Lower leg skin (tissue), 3 donors: ENCODE measurements around the gene GSN.

Experiments
- POLR2A ChIP-seq, 2 donors: fragments of 450-650 bp; IDR thresholded peaks; one replicate each; pipeline ENCODE4 v1.6.1; 2016 to 2017; ENCODE audit warnings: antibody characterized with exemption in 2 of 2, mild to moderate bottlenecking in 1 of 2, moderate library complexity in 1 of 2
- TF ChIP-seq, protein P1 (sequence below), 3 donors: fragments of 450-650 bp; IDR thresholded peaks; one replicate each; pipeline ENCODE4 v1.5.1; 2016; ENCODE audit warnings: antibody characterized with exemption in 3 of 3, mild to moderate bottlenecking in 3 of 3, moderate library complexity in 2 of 3

DNA sequence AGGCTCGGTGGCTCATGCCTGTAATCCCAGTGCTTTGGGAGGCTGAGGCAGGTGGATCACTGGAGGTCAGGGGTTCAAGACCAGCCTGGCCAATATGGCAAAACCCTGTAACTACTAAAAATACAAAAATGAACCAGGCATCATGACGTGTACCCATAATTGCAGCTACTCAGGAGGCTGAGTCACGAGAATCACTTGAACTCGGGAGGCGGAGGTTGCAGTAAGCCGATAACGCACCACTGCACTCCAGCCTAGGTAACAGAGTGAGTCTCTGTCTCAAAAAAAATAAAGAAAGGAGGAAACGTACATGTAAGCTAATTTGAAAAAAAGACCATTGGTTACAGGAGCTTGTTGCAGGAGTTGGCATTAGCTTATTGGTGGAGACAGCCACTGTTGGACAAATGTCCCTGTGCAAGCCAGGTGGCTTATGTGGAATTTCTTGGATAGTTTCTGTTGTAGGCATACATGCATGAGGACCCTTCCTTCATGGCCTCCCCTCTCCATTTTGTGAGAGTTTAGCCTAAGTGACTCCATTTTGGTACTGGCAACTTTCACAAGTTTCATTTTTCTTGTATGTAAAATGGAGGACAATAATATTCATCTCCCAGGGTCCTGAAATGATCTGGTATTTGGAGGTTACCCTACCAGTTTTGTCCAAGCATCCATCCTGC lies 49.5 kb upstream of the GSN start:
- TF ChIP-seq, protein P1, sequence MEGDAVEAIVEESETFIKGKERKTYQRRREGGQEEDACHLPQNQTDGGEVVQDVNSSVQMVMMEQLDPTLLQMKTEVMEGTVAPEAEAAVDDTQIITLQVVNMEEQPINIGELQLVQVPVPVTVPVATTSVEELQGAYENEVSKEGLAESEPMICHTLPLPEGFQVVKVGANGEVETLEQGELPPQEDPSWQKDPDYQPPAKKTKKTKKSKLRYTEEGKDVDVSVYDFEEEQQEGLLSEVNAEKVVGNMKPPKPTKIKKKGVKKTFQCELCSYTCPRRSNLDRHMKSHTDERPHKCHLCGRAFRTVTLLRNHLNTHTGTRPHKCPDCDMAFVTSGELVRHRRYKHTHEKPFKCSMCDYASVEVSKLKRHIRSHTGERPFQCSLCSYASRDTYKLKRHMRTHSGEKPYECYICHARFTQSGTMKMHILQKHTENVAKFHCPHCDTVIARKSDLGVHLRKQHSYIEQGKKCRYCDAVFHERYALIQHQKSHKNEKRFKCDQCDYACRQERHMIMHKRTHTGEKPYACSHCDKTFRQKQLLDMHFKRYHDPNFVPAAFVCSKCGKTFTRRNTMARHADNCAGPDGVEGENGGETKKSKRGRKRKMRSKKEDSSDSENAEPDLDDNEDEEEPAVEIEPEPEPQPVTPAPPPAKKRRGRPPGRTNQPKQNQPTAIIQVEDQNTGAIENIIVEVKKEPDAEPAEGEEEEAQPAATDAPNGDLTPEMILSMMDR (IDR thresholded peaks at IDR 0.05): no peak
- TF ChIP-seq POLR2A (IDR thresholded peaks at IDR 0.05): no peak
